Measurements from ENCODE around the gene RPS17. TPM values are rescaled to one million over a fixed set of nuclear protein-coding genes. Genes with fewer than 3 reads are reported as not detected.

RPS17 gene
- total and polyA plus RNA-seq, 2 of the 4 experiments (the other 2 are of a cell fraction) = 2,617 to 4,201 TPM

DNA sequence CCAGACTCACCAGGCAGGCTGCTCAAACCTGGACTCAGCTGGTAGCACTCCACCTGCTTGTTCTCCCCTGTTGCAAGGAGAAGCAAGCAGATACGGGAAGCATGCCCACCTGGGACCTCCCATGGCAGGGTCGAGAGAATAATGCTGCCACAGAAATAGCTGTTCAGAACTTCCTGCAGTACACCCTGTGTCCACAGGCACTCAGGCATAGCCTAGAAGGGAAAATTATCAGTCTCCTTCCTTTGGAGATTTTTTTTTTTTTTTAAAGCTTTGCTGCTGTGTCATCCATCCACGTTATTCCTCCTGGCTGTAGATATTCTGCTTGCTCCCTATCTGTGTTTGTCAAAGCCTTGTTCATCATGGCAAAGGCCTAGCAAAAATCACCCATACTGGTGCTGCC, 32.7 kb upstream of the RPS17 start:
- Histone ChIP-seq H3K27me3 (ENCODE audit: control insufficient read depth, insufficient read depth, low read length) (0 out of 2 replicates have a peak, but pooled peaks cover 2% of the 10 kb centered on the region), H3K4me3 (ENCODE audit: insufficient read depth, low read depth, low read length) (no peak overlapping the region), H2BK120ac (ENCODE audit: low read depth, low read length) (no peak overlapping the region), H3K79me1 (ENCODE audit: low read depth in 1 of 2, low read length in 2 of 2) (peaks cover 0 to 7% of the 10 kb centered on the region in 2 experiments; a peak in 1 of 4 replicates), H3K18ac (ENCODE audit: low read depth, low read length) (no peak overlapping the region), H3K23ac (ENCODE audit: low read depth, low read length) (no peak overlapping the region; the same call in 1 of the 2 replicates), H3K4ac (ENCODE audit: low read depth, low read length) (no peak overlapping the region), H3K9ac (ENCODE audit: low read depth, low read length) (no peak overlapping the region), H2BK5ac (ENCODE audit: low read depth, low read length, poor library complexity, severe bottlenecking) (no peak overlapping the region), H3K4me2 (ENCODE audit: low read depth, low read length) (no peak overlapping the region), H3K9me3 (ENCODE audit: control insufficient read depth, insufficient read depth, low read length) (no peaks in the 10 kb centered on the region), H3K36me3 (ENCODE audit: control insufficient read depth, insufficient read depth, low read length) (no peaks in the 10 kb centered on the region), H3K27ac (ENCODE audit: insufficient read depth, low read length) (no peak overlapping the region), H4K20me1 (ENCODE audit: insufficient read depth, low read length) (no peaks in the 10 kb centered on the region), H4K91ac (ENCODE audit: insufficient read depth, low read depth, low read length) (no peak overlapping the region), H3K9me1 (ENCODE audit: insufficient read depth, low read length) (peaks cover 4% of the 10 kb centered on the region; the same call in 1 of the 2 replicates), H3K4me1 (ENCODE audit: control insufficient read depth, insufficient read depth, low read length) (peaks cover 8% of the 10 kb centered on the region), H2AK9ac (replicated peaks; ENCODE audit: low read depth, low read length, poor library complexity) (no peak overlapping the region), H2BK20ac (ENCODE audit: low read depth, low read length) (no peak overlapping the region), H3K56ac (ENCODE audit: extremely low read depth, insufficient read depth, low read length) (no peak overlapping the region), H4K5ac (ENCODE audit: low read depth, low read length) (no peak overlapping the region), H2BK15ac (ENCODE audit: low read depth, low read length) (no peak overlapping the region), H2AFZ (replicated peaks; ENCODE audit: low read length, poor library complexity) (no peak overlapping the region), H4K8ac (ENCODE audit: low read depth in 2 of 2, low read length in 2 of 2) (no peak overlapping the region), H3K14ac (replicated peaks; ENCODE audit: low read depth, low read length) (no peak overlapping the region), H2AK5ac (ENCODE audit: low read depth, low read length) (no peak overlapping the region)
- CTCF ChIA-PET = interaction anchor here (0.7 kb wide), 1 partner anchor 12 kb away, joined by 5 read pairs; no protein-coding TSS in a partner anchor
- dilution Hi-C loops (cut with HindIII; ENCODE audit: low sequenced_read_pairs, unreplicated experiment) (no loop called here), intact Hi-C loops (cut with micrococcal nuclease) (no loop called here), in situ Hi-C loops (cut with MboI; ENCODE audit: low sequenced_read_pairs) (no loop called here)
- DNase-seq (no peak), ATAC-seq (ENCODE audit: low read depth) (no peak)
- BruUV-seq (replicated peaks) = no TSS peak
- POLR2A ChIA-PET (ENCODE audit: unreplicated experiment) = no interaction called here
- TF ChIP-seq POLR2A (IDR thresholded peaks at IDR 0.05; ENCODE audit: low read depth, low read length) (no peak), CHD1 (IDR thresholded peaks at IDR 0.05; ENCODE audit: low read depth, low read length) (no peak), RCOR1 (IDR thresholded peaks at IDR 0.05; ENCODE audit: insufficient replicate concordance, low read length) (no peak), FOS (IDR thresholded peaks at IDR 0.05; ENCODE audit: low read depth, low read length) (no peak), MXI1 (IDR thresholded peaks at IDR 0.05; ENCODE audit: borderline replicate concordance, low read depth, low read length) (no peak)
- TF ChIP-seq, protein P1, sequence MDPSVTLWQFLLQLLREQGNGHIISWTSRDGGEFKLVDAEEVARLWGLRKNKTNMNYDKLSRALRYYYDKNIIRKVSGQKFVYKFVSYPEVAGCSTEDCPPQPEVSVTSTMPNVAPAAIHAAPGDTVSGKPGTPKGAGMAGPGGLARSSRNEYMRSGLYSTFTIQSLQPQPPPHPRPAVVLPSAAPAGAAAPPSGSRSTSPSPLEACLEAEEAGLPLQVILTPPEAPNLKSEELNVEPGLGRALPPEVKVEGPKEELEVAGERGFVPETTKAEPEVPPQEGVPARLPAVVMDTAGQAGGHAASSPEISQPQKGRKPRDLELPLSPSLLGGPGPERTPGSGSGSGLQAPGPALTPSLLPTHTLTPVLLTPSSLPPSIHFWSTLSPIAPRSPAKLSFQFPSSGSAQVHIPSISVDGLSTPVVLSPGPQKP (IDR thresholded peaks at IDR 0.05; ENCODE audit: borderline replicate concordance, low read depth, low read length) = no peak
- TF ChIP-seq, protein P2, sequence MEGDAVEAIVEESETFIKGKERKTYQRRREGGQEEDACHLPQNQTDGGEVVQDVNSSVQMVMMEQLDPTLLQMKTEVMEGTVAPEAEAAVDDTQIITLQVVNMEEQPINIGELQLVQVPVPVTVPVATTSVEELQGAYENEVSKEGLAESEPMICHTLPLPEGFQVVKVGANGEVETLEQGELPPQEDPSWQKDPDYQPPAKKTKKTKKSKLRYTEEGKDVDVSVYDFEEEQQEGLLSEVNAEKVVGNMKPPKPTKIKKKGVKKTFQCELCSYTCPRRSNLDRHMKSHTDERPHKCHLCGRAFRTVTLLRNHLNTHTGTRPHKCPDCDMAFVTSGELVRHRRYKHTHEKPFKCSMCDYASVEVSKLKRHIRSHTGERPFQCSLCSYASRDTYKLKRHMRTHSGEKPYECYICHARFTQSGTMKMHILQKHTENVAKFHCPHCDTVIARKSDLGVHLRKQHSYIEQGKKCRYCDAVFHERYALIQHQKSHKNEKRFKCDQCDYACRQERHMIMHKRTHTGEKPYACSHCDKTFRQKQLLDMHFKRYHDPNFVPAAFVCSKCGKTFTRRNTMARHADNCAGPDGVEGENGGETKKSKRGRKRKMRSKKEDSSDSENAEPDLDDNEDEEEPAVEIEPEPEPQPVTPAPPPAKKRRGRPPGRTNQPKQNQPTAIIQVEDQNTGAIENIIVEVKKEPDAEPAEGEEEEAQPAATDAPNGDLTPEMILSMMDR (conservative IDR thresholded peaks at IDR 0.05; ENCODE audit: low read depth, low read length) = no peak
- 44% methylated on average over 1 of the region's 3 CpGs; no CpG with 5 or more reads in 1 of the 2 experiments for WGBS, 2 experiments (ENCODE audit: extremely low coverage in 2 of 2, insufficient read length in 1 of 2)

Measured in IMR-90 (cell line).